H7 (cell line): ENCODE measurements around the gene SEMA4C. TPM values are rescaled to one million over a fixed set of nuclear protein-coding genes. Genes with fewer than 3 reads are reported as not detected.

Experiments used
- DNase-seq: peaks from one replicate; pipeline ENCODE4 v3.0.0; 2012
- H3K27me3 ChIP-seq: 2 replicates; pipeline ENCODE4 v1.6.0; 2011; ENCODE audit warnings: mild to moderate bottlenecking, low read length; ENCODE audit not compliant: control insufficient read depth, insufficient read depth
- H3K36me3 ChIP-seq: replicated peaks from 2 replicates; pipeline ENCODE4 v1.5.1; 2011; ENCODE audit warnings: low read length; ENCODE audit not compliant: control insufficient read depth, insufficient read depth
- H3K4me3 ChIP-seq: 2 replicates; pipeline ENCODE4 v1.5.1; 2011; ENCODE audit warnings: low read depth, mild to moderate bottlenecking, control low read depth, low read length, moderate library complexity; ENCODE audit not compliant: insufficient read depth
- total RNA-seq: library from RNA; depleted of rRNA; stranded (reverse); fragments of >200 nt; shearing (Covaris generic); gene quantifications from 2 replicates; pipeline ENCODE4 v1.2.3, GENCODE V29; 2014; rRNA removed

The SEMA4C gene
- total RNA-seq, 1 experiment from 2014 or later = 100 TPM

GRCh38 chr2:96810783-96811192, 59.1 kb downstream of the SEMA4C start:
- DNase-seq = no peak
- Histone ChIP-seq H3K27me3 (no peaks in the 10 kb centered on the region; the same call in 1 of the 2 replicates), H3K36me3 (peaks cover 2% of the 10 kb centered on the region; the same call in 1 of the 2 replicates), H3K4me3 (no peak overlapping the region)

- no peak for DNase-seq
- Histone ChIP-seq H3K36me3 (peaks cover 2% of the 10 kb centered on the region; the same call in 1 of the 2 replicates), H3K4me3 (no peak overlapping the region), H3K27me3 (no peaks in the 10 kb centered on the region)
These were observed 59.7 kb downstream of the SEMA4C start for GRCh38 chr2:96809951-96810782.

Other genes with a start within 250 kb of the SEMA4C start
- 32.3 and 33.5 TPM in 2 replicates for gene KANSL3, start 231.8 kb downstream of the SEMA4C start, total RNA-seq
- 0.07 and 0.24 TPM in 2 replicates for gene FER1L5, start 227.3 kb downstream of the SEMA4C start, total RNA-seq
- gene LMAN2L, start 130.0 kb downstream of the SEMA4C start, total RNA-seq = 20.8 and 22.5 TPM in 2 replicates
- 10.8 and 15.8 TPM in 2 replicates for gene CNNM4, start 109.2 kb downstream of the SEMA4C start, total RNA-seq
- 13.8 and 19.3 TPM in 2 replicates for gene CNNM3, start 53.8 kb downstream of the SEMA4C start, total RNA-seq
- gene ANKRD23, start 26.1 kb downstream of the SEMA4C start, total RNA-seq = 2.5 and 4.4 TPM in 2 replicates
- 13.1 and 13.5 TPM in 2 replicates for gene ANKRD39, start 12.1 kb downstream of the SEMA4C start, total RNA-seq
- gene FAM178B, start 116.5 kb upstream of the SEMA4C start, total RNA-seq = 0.17 and 0.26 TPM in 2 replicates
- 25.5 and 33.0 TPM in 2 replicates for gene FAHD2B, start 224.8 kb upstream of the SEMA4C start, total RNA-seq
- 2.8 and 6.2 TPM in 2 replicates for gene ANKRD36, start 243.1 kb upstream of the SEMA4C start, total RNA-seq